Mucosa of descending colon (tissue), 3 donors: ENCODE measurements around the gene MMAB. TPM values are rescaled to one million over a fixed set of nuclear protein-coding genes. Genes with fewer than 3 reads are reported as not detected.

Experiments used
- ATAC-seq: fragments of 200-7000 bp; cut with Tn5 transposase; one replicate; pipeline ENCODE4 v1.9.1; 2020; ENCODE audit warnings: mild to moderate bottlenecking, moderate library complexity
- DNase-seq, 3 donors: peaks; one replicate each; pipeline ENCODE4 v3.0.0-alpha.2; 2020
- H3K36me3 ChIP-seq: fragments of 200-600 bp; one replicate; pipeline ENCODE4 v1.8.0; 2021; ENCODE audit warnings: low read depth, mild to moderate bottlenecking
- H3K4me1 ChIP-seq: fragments of 200-600 bp; one replicate; pipeline ENCODE4 v1.8.0; 2021; ENCODE audit warnings: low read depth, mild to moderate bottlenecking
- H3K4me3 ChIP-seq: fragments of 200-600 bp; one replicate; pipeline ENCODE4 v1.8.0; 2021; ENCODE audit warnings: mild to moderate bottlenecking
- H3K9me3 ChIP-seq: fragments of 200-600 bp; one replicate; pipeline ENCODE4 v1.8.0; 2021; ENCODE audit warnings: mild to moderate bottlenecking
- CTCF ChIP-seq: fragments of 200-600 bp; IDR thresholded peaks from one replicate; pipeline ENCODE4 v1.8.0; 2022; ENCODE audit warnings: antibody characterized with exemption, mild to moderate bottlenecking
- intact Hi-C, 2 donors: fragments of 100-400 bp; cut with DNase I in 1 of 2; cut with micrococcal nuclease in 1 of 2; formaldehyde crosslinking; loops; one replicate each; pipeline versions ENCODE4 v1.11.0 to v1.11.1; 2022; cut with DNase I, micrococcal nuclease
- total RNA-seq, 3 donors: library from RNA; stranded (reverse); fragmentation: NEBNext Ultra II Directional in 2 of 3; extraction: Animal tissue kit (Norgen Biotek cat#: 25700) in 2 of 3; gene quantifications; one replicate each; pipeline versions ENCODE4 v1.2.1 to v1.2.4, GENCODE V29; 2021 to 2023
- donor health status: DM: no; HTN: no; CAD: no; lungs with moderate emphysema.
- donor health status: DM: no; HTN: no; CAD: no.
- donor health status: DM: no; HTN: yes; CAD: no.

MMAB gene
- total RNA-seq, 3 donors from 2014 or later: 29.9 to 45.5 (median 42.0) TPM

GRCh38 chr12:109617491-109617890 lies 44.2 kb upstream of the MMAB start:
- Histone ChIP-seq H3K9me3 (no peaks in the 10 kb centered on the region), H3K4me1 (peaks cover 6% of the 10 kb centered on the region), H3K4me3 (no peak overlapping the region), H3K36me3 (no peaks in the 10 kb centered on the region)
- ATAC-seq (no peak), DNase-seq (no peak)
- no peak for TF ChIP-seq CTCF
- intact Hi-C loops: no loop called here

- TF ChIP-seq CTCF: no peak
- DNase-seq: no peak
- no peak for ATAC-seq
- H3K4me3 ChIP-seq: no peak overlapping the region
- H3K9me3 ChIP-seq: no peaks in the 10 kb centered on the region
- H3K36me3 ChIP-seq: no peaks in the 10 kb centered on the region
- intact Hi-C loops: no loop called here
- H3K4me1 ChIP-seq: no peaks in the 10 kb centered on the region
These were observed 42.4 kb upstream of the MMAB start for GRCh38 chr12:109615556-109616229.

GRCh38 chr12:109613649-109614455 lies 40.5 kb upstream of the MMAB start:
- ATAC-seq: no peak
- Histone ChIP-seq H3K36me3 (no peaks in the 10 kb centered on the region), H3K4me3 (no peak overlapping the region), H3K9me3 (no peaks in the 10 kb centered on the region), H3K4me1 (no peaks in the 10 kb centered on the region)
- DNase-seq: no peak
- intact Hi-C loops: no loop called here
- TF ChIP-seq CTCF: no peak

GRCh38 chr12:109612975-109613502 lies 39.7 kb upstream of the MMAB start:
- H3K36me3 ChIP-seq: no peaks in the 10 kb centered on the region
- no peaks in the 10 kb centered on the region for H3K9me3 ChIP-seq
- DNase-seq (no peak), ATAC-seq (peak; percentile 50)
- intact Hi-C loops: no loop called here
- no peaks in the 10 kb centered on the region for H3K4me1 ChIP-seq
- TF ChIP-seq CTCF: no peak
- no peak overlapping the region for H3K4me3 ChIP-seq

GRCh38 chr12:109612003-109612402 lies 38.7 kb upstream of the MMAB start:
- intact Hi-C loops: no loop called here
- no peak for DNase-seq
- no peak for TF ChIP-seq CTCF
- no peak overlapping the region for H3K4me3 ChIP-seq
- no peak for ATAC-seq
- H3K36me3 ChIP-seq: no peaks in the 10 kb centered on the region
- H3K4me1 ChIP-seq: no peaks in the 10 kb centered on the region
- no peaks in the 10 kb centered on the region for H3K9me3 ChIP-seq
